ENCODE data around the gene SPNS3.
A peak's percentile ranks its signal among the peaks of the same experiment; 100 is the strongest.

SPNS3 gene

DNA sequence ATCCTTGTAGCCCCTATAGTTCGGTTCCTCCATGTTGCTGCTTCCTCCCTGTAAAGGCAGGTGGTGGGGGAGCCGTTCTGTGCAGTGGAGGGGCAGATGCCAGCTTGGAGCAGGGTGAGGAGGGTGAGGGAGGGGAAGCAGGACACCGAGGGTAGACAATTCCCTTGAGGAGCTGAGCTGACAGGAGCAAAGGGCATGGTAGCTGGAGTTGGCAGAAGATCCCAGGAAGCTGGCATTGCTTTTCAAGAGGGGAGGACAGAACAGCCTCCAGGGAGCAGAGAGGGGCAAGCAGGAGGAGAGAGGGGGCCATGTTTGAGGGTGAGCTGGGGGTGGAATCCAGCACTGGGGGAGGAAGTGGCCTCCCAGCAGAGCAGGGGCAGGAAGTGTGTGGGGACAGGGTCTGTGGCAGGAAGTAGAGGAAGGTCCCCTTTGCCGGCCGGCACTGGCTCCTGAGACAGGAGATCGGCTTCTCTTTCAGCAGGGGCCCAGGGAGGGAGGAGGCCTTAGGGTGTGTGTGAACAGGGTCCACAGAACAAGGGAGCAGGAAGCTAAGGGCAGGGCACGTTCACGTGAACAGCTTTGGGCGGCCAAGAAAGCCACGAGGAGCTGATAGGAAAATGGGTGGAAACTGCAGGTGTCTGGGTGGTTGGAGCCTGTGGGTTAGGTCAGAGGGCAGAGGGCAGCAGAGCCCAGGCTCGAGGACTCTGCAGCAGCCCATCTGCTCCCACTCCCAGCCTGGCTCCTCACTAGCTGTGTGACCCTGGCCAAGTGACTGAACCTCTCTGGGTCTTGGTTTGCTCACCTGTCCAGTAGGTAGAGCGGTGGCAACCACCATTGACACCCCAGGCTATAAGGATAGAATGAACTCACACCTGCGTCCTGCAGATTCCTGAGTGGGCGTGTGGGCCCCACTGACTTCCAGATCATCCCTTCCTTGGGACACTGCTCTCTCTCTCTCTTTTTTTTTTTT lies 47.5 kb downstream of the SPNS3 start:
- Histone ChIP-seq H3K27me3 (ENCODE audit: control insufficient read depth, insufficient read depth, low read length) (no peaks in the 10 kb centered on the region), H3K4me3 (ENCODE audit: low read depth, low read length) (no peak overlapping the region), H3K36me3 (ENCODE audit: control insufficient read depth, insufficient read depth, low read length) (no peaks in the 10 kb centered on the region), H3K9me3 (ENCODE audit: control insufficient read depth, insufficient read depth, low read length) (no peaks in the 10 kb centered on the region), H3K4me1 (ENCODE audit: control insufficient read depth, insufficient read depth, low read length) (peaks cover 6% of the 10 kb centered on the region; the same call in 1 of the 2 replicates), H3K9ac (ENCODE audit: low read depth, low read length) (no peak overlapping the region), H3K27ac (ENCODE audit: low read depth, low read length) (no peak overlapping the region)

DNA sequence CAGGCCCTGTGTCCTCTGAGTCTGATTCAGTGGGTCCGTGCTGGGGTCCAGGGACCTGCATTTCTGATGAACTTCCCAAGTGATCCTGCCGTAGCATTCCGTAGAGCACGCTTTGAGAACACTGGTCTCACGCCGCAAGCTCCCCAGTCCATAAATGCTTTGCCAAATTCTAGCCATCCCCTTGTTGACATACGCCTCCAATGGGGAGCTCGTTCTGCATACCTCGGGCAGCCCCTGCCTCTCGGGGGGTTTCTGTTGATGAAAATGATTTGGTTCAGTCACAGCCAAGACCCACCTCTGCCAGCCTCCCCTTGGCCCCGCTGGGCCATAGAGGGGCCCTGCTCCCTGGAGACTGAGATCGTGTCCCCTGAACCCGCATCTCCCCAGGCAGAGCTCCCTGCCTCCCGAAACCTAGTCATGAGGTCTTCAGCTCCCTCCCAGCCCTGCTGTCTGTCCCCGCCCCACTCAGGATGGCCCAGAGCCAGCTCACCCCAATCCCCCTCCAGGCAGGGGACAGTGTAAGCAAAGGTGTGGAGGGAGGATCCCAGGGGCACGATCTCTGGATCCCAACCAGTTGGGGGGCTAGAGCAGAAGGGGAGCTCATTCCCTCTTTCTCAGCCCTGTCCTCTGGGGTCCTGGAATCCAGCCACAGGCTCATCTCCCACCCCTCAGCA lies 48.7 kb downstream of the SPNS3 start:
- no peaks in the 10 kb centered on the region for H3K36me3 ChIP-seq (ENCODE audit: control insufficient read depth, insufficient read depth, low read length)
- no peak overlapping the region for H3K27ac ChIP-seq (ENCODE audit: low read depth, low read length)
- no peaks in the 10 kb centered on the region for H3K9me3 ChIP-seq (ENCODE audit: control insufficient read depth, insufficient read depth, low read length)
- no peaks in the 10 kb centered on the region for H3K27me3 ChIP-seq (ENCODE audit: control insufficient read depth, insufficient read depth, low read length)
- H3K9ac ChIP-seq (ENCODE audit: low read depth, low read length): no peak overlapping the region
- no peak overlapping the region for H3K4me3 ChIP-seq (ENCODE audit: low read depth, low read length)
- H3K4me1 ChIP-seq (ENCODE audit: control insufficient read depth, insufficient read depth, low read length): peaks cover 6% of the 10 kb centered on the region; the same call in 1 of the 2 replicates

DNA sequence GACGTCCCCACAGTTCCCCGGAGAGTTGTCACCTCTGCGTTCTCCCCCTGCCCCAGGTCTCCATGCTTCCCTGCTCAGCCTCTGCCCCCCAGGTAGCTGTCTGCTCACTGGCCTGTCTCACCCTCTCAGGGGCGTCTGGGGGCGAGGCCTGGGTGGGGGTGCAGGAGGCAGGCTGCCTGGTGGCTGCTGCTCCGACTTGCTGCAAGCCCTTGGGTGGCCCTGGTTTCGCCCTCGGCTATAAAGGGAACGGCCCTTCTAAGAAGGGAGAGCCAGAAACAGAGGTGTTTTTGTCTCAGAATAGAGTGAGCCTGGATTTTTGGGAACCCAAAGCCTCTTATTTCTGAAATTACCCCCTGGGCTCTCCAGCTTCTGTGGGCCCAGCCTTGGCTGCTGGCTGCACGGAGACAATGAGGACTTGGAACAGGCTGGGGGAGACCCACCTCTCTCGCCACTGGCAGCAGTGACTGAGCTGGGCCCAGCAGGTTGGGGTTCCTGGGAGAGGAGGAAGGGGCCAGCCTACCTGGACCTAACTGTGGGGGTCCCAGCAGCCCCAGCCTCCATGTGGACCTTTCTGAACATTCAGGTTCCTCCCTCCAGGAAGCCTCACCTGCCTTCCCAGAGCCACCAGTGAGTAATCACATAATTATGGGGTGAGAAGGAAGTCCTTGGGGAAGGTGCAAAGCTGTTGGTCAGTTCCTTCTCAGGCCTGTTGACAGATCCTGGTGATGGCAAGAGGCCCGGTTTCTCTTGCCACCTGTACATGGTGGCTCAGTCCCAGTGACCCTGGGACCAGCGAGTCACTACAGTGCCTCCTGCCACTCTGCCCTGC lies 49.5 kb downstream of the SPNS3 start:
- Histone ChIP-seq H3K27ac (ENCODE audit: low read depth, low read length) (peak overlapping the region; percentile 17), H3K9ac (ENCODE audit: low read depth, low read length) (no peak overlapping the region), H3K27me3 (ENCODE audit: control insufficient read depth, insufficient read depth, low read length) (no peaks in the 10 kb centered on the region), H3K4me1 (ENCODE audit: control insufficient read depth, insufficient read depth, low read length) (peaks cover 6% of the 10 kb centered on the region; the same call in 1 of the 2 replicates), H3K36me3 (ENCODE audit: control insufficient read depth, insufficient read depth, low read length) (no peaks in the 10 kb centered on the region), H3K9me3 (ENCODE audit: control insufficient read depth, insufficient read depth, low read length) (no peaks in the 10 kb centered on the region), H3K4me3 (ENCODE audit: low read depth, low read length) (no peak overlapping the region)

DNA sequence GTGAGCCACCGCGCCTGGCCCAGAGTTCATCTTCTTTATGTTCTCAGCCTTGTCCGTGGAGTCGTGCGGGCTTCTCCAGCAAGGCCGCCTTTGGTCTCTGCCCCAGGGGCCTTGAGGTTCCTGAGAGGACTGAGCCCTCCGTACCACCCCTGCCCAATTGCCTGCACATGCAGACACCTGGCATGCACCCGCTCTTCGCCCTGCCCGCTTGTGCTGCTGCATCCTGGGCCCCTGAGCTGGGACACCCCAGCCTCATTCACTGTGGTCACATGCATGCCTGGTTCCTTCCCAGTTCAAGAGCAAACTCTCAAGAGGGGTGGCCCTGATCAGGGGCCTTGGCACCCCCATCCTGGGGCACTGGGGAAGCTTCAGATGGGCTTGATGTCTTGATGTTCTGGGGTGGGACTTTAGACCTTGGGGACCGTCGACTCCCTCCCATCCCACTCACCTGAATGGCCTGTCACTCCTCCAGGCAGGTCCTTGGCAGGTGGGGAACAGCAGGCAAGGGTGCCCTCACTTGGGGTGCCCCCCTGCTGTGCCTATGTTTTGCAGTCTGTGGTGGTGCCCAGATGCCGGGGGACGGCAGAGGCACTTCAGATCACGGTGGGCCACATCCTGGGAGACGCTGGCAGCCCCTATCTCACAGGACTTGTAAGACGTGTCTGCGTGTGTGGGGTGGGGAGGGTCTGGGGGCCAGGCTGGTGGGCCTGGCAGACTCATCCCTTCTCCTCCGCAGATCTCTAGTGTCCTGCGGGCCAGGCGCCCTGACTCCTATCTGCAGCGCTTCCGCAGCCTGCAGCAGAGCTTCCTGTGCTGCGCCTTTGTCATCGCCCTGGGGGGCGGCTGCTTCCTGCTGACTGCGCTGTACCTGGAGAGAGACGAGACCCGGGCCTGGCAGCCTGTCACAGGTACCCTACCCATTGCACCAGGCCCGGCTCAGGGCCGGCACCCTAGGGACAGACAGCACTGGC lies 52.2 kb downstream of the SPNS3 start:
- no peak overlapping the region for H3K27ac ChIP-seq (ENCODE audit: low read depth, low read length)
- H3K4me1 ChIP-seq (ENCODE audit: control insufficient read depth, insufficient read depth, low read length): 0 out of 2 replicates have a peak, but pooled peaks cover under 1% of the 10 kb centered on the region
- no peak overlapping the region for H3K4me3 ChIP-seq (ENCODE audit: low read depth, low read length)
- no peaks in the 10 kb centered on the region for H3K36me3 ChIP-seq (ENCODE audit: control insufficient read depth, insufficient read depth, low read length)
- no peaks in the 10 kb centered on the region for H3K9me3 ChIP-seq (ENCODE audit: control insufficient read depth, insufficient read depth, low read length)
- H3K27me3 ChIP-seq (ENCODE audit: control insufficient read depth, insufficient read depth, low read length): no peaks in the 10 kb centered on the region
- H3K9ac ChIP-seq (ENCODE audit: low read depth, low read length): no peak overlapping the region

DNA sequence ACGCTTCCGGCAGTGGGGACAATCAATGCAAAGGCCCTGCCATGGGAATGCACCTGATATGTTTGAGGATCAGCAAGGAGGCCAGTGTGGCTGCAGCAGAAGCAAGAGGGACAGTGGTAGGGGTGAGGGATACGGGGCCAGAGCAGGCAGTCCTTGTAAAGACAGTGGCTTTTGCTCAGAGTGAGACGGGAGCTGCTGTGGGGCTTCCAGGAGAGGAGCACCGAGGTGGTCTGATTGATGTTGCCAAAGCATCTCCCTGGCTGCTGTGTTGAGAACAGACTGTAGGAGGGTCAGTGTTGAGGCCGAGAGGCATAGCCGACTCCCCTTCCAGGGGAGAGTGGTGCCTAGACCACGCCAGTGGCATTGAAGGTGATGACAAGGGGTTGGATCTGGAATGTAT lies 53.6 kb downstream of the SPNS3 start:
- no peaks in the 10 kb centered on the region for H3K36me3 ChIP-seq (ENCODE audit: control insufficient read depth, insufficient read depth, low read length)
- H3K27ac ChIP-seq (ENCODE audit: low read depth, low read length): no peak overlapping the region
- no peak overlapping the region for H3K9ac ChIP-seq (ENCODE audit: low read depth, low read length)
- no peaks in the 10 kb centered on the region for H3K9me3 ChIP-seq (ENCODE audit: control insufficient read depth, insufficient read depth, low read length)
- H3K4me3 ChIP-seq (ENCODE audit: low read depth, low read length): no peak overlapping the region
- H3K27me3 ChIP-seq (ENCODE audit: control insufficient read depth, insufficient read depth, low read length): no peaks in the 10 kb centered on the region
- no peaks in the 10 kb centered on the region for H3K4me1 ChIP-seq (ENCODE audit: control insufficient read depth, insufficient read depth, low read length)

DNA sequence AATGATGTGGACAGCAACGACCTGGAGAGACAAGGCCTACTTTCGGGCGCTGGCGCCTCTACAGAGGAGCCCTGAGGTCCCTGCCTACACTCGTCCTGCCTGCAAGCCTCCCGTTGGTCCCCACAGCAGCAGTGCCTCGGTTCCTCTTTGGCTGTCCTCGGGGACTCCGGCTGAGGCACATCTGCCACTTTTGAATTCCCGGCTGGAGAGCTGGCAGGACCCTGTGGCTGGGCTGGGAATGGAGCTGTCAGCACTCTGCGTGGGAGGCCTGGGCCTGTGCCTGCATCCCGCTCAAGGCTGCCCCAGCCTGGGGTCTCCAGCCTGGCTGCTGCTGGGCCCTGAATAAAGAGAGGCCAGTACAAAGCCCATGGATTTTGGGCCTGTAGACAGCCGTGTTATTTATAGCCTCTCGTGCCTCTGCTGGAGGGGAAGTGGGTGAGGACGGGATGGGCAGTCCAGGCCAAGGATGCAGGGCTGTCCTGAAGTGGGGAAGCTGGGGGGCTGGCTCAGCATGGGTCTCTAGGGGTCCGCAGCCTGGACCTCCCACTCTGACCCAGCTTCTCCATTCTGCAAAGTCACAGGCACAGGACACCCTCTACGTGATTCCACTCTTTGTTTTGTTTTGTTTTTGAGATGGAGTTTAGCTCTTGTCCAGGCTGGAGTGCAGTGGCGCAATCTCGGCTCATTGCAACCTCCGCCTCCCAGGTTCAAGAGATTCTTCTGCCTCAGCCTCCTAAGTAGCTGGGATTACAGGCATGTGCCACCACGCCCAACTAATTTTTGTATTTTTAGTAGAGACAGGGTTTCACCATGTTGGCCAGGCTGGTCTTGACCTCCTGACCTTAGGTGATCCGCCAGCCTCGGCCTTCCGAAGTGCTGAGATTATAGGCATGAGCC lies 54.3 kb downstream of the SPNS3 start:
- Histone ChIP-seq H3K4me1 (ENCODE audit: control insufficient read depth, insufficient read depth, low read length) (0 out of 2 replicates have a peak, but pooled peaks cover 6% of the 10 kb centered on the region), H3K9me3 (ENCODE audit: control insufficient read depth, insufficient read depth, low read length) (no peaks in the 10 kb centered on the region), H3K27me3 (ENCODE audit: control insufficient read depth, insufficient read depth, low read length) (no peaks in the 10 kb centered on the region), H3K27ac (ENCODE audit: low read depth, low read length) (no peak overlapping the region), H3K4me3 (ENCODE audit: low read depth, low read length) (no peak overlapping the region), H3K36me3 (ENCODE audit: control insufficient read depth, insufficient read depth, low read length) (no peaks in the 10 kb centered on the region), H3K9ac (ENCODE audit: low read depth, low read length) (no peak overlapping the region)

DNA sequence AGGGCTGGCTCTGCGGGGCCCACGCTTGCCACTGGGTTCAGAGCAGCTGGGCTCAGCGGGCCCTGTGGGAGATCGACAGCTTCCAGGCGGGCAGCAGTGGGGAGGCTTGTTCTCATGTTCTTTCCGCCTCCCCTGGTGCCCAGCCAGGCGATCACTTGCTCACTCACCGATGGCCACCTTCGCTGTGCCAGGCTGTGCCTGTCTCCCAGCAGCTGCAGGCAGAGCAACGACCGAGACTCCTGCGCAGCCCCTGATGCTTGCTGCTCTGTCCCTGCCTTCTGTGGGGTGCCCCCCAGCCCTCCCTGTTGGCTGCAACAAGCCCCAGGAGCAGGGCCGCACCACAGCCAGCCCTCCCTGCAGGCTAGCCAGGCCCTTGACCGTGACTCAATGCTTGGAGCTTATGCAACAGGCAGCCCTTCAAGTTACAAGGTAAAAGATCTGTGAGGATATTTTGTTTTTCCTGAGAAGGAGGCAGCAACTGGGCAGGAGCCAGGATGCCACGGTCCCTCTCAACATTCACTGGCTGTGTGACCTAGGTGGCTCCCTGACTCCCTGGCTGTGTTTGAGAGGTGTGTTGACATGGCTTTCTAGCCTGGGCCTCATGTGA lies 55.4 kb downstream of the SPNS3 start:
- H3K9ac ChIP-seq (ENCODE audit: low read depth, low read length): no peak overlapping the region
- no peaks in the 10 kb centered on the region for H3K9me3 ChIP-seq (ENCODE audit: control insufficient read depth, insufficient read depth, low read length)
- no peak overlapping the region for H3K27ac ChIP-seq (ENCODE audit: low read depth, low read length)
- no peaks in the 10 kb centered on the region for H3K27me3 ChIP-seq (ENCODE audit: control insufficient read depth, insufficient read depth, low read length)
- no peak overlapping the region for H3K4me3 ChIP-seq (ENCODE audit: low read depth, low read length)
- H3K36me3 ChIP-seq (ENCODE audit: control insufficient read depth, insufficient read depth, low read length): no peaks in the 10 kb centered on the region
- H3K4me1 ChIP-seq (ENCODE audit: control insufficient read depth, insufficient read depth, low read length): peaks cover 8% of the 10 kb centered on the region; the same call in 1 of the 2 replicates

DNA sequence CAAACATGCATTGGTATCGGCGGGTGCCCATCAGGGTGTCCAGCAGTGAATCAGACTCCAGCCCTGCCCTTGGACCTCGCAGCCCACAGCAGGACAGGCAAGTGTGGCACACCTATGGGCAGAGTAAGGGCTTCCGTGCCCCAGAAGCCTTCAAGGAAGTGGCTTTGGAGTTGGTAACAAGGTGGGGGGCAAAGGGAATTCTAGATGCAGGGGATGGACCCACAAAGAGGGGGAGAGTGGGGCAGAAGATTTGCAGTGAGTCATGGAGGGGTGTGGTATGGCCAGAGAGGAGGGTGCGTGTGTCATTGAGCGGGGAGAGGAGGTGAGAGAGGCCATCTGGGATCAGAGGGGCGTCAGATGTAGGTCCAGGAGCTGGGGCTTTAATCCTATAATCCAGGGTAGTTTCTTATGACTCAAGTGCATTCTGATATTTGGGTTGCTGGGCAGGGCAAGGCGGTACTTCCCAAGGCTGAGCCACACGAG lies 56.4 kb downstream of the SPNS3 start:
- Histone ChIP-seq H3K4me1 (ENCODE audit: control insufficient read depth, insufficient read depth, low read length) (peaks cover 8% of the 10 kb centered on the region; the same call in 1 of the 2 replicates), H3K9me3 (ENCODE audit: control insufficient read depth, insufficient read depth, low read length) (no peaks in the 10 kb centered on the region), H3K27ac (ENCODE audit: low read depth, low read length) (no peak overlapping the region), H3K9ac (ENCODE audit: low read depth, low read length) (no peak overlapping the region), H3K4me3 (ENCODE audit: low read depth, low read length) (no peak overlapping the region), H3K36me3 (ENCODE audit: control insufficient read depth, insufficient read depth, low read length) (no peaks in the 10 kb centered on the region), H3K27me3 (ENCODE audit: control insufficient read depth, insufficient read depth, low read length) (no peaks in the 10 kb centered on the region)

DNA sequence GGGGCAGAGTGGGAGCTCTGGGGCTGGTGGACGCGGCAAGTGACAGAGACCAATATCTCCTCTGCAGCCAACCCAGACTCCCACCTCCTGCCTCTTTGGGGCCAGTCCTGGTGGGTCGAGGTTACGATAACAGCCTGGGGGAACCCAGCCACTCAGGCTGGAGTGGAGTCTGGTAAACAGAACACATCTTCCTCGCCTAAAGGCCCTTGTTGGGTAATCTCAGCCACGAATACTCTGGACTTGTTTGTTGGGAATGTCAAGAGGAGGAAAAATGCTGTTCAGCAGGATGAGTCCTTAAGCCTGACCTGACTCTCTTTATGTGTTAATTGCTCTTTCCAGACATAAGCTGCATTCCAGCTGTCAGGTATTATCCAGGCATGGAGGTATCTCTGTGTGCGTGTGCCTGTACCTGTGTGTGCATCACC lies 56.9 kb downstream of the SPNS3 start:
- no peak overlapping the region for H3K9ac ChIP-seq (ENCODE audit: low read depth, low read length)
- no peak overlapping the region for H3K4me3 ChIP-seq (ENCODE audit: low read depth, low read length)
- H3K36me3 ChIP-seq (ENCODE audit: control insufficient read depth, insufficient read depth, low read length): no peaks in the 10 kb centered on the region
- H3K4me1 ChIP-seq (ENCODE audit: control insufficient read depth, insufficient read depth, low read length): peaks cover 8% of the 10 kb centered on the region; the same call in 1 of the 2 replicates
- no peak overlapping the region for H3K27ac ChIP-seq (ENCODE audit: low read depth, low read length)
- H3K27me3 ChIP-seq (ENCODE audit: control insufficient read depth, insufficient read depth, low read length): no peaks in the 10 kb centered on the region
- H3K9me3 ChIP-seq (ENCODE audit: control insufficient read depth, insufficient read depth, low read length): no peaks in the 10 kb centered on the region
